Sciatic nerve (tissue), 2 donors: Measurements from ENCODE around the gene ABCC4. TPM values are rescaled to one million over a fixed set of nuclear protein-coding genes. Genes with fewer than 3 reads are reported as not detected.

Experiments used
- ATAC-seq: fragments of 200-7000 bp; cut with Tn5 transposase; one replicate; pipeline ENCODE4 v1.9.1; 2020; ENCODE audit warnings: mild to moderate bottlenecking, moderate library complexity
- DNase-seq: peaks from one replicate; pipeline ENCODE4 v3.0.0-alpha.2; 2020; ENCODE audit warnings: low spot score
- intact Hi-C: fragments of 100-400 bp; cut with DNase I; formaldehyde crosslinking; loops from one replicate; pipeline ENCODE4 v1.14.2; 2022
- total RNA-seq: library from RNA; stranded (reverse); fragmentation: NEBNext Ultra II Directional; extraction: Animal tissue kit (Norgen Biotek cat#: 25700); gene quantifications from one replicate; pipeline ENCODE4 v1.2.1, GENCODE V29; 2021
- donor health status: DM: no; HTN: no; CAD: no.
- donor health status: DM: no; HTN: no; CAD: no.

Gene ABCC4
- total RNA-seq, 1 donor from 2014 or later, result 12.0 TPM

DNA sequence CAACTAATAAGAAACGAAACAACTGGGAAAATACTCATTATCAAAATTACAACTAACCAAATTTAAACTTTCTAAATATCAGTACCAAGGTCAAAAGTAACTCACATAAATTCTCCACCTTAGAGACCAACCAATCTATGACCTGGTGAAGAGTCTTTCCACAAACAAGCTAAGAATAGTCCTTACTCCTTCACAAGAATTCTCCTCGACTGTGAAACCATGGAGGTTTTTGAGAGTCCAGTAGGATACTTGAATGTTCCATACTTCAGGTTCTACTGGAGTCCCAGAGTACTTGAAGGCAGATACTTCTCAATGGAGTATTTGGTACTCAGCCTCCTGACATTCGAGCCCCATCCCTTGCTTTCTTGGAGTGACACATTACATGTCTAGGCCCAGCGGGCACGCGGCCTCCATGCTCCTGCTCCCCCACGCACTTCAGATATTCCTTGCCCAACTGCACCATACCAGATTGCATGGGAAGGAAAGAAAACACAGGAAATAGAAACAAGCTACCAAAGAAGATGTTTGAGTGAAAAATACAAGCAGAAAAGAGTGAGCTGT is 63.9 kb downstream of the ABCC4 start:
- ATAC-seq, result no peak

DNA sequence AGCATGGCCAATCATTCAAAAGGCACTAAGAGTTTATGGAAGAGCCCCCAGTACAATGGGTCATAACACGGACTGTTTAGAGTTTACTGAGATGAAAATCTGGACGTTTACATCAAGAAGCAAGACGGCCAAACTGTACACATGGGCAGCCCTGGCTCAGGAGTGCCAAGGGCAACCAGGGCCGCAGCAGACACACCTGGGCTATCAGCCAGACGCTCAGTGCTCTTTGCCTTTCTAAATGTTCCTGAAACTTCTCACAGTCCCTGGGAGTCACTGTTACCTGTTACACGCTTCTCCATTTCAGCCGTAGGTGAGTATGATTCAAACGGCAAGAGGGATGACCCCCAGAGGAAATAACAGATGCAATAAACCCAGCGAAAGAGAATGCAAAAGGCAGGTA is 64.5 kb downstream of the ABCC4 start:
- ATAC-seq (no peak), DNase-seq (no peak)
- intact Hi-C loops, result no loop called here

More for the DNA sequence above, 63.9 kb downstream of the ABCC4 start:
- intact Hi-C loops, result no loop called here
- no peak for DNase-seq

DNA sequence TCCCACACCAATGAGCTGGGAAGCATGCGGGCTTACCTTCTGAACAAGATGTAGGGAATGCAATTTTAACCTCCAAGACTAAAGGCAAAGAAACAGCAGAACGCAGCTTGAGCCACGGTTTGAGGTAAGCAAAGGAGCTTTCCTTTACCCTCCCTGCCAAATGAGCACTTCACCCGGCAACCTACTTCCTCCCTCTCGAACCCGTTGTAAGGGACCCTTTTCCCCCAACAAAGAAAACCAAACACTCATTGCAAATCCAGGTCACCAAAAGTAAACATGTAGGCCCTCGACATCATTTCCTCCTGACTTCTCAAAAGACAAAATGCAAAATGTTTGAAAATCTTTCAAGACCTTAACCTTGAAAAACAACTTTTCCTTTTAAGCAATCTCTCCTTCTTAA is 65.3 kb downstream of the ABCC4 start:
- ATAC-seq, result no peak
- no peak for DNase-seq
- intact Hi-C loops, result no loop called here

DNA sequence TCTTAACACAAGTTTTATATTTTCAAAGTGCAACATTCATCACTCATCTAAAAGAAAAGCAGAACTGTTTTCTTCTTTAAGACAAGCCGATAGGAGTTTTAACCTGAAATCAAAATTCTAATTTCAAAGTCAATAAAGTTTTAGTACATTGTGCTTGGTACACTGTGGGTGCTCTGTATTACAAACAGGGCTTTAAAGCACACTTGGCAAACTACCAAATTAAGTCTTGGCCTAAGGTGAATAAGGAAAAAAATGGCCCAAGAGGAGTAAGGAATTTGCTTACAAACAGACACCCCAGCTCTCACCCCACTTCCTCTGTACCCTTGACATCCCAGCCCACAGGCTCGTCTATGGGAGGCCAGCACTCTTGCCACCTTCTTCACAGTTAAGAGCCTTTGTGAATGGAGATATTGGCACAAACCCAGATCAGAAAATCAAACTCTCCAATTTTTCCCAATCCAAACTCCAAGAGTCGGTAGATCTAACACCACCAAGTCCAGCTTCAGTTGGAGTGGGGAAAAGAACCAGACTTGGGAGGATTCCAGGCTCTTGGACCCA is 66.0 kb downstream of the ABCC4 start:
- ATAC-seq (no peak), DNase-seq (no peak)
- intact Hi-C loops, result no loop called here

DNA sequence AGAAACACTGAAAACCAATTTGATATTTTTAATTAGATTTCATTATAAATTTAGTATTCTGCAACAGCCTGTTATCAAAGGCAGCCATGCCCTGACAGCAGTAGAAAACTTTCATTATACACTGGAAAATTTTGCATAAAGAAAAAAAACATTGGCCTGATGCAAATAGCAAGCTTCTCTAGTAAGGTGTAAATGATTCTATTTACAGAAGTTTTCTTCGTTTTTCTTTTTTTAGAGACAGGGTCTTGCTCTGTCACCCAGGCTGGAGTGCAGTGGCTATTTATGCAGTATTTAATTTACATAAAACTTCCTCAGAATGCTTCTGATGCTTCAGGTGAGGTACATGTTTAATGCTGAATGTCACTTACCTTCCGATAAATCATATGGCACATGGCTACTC is 67.0 kb downstream of the ABCC4 start:
- no peak for DNase-seq
- intact Hi-C loops, result no loop called here
- ATAC-seq, result no peak

DNA sequence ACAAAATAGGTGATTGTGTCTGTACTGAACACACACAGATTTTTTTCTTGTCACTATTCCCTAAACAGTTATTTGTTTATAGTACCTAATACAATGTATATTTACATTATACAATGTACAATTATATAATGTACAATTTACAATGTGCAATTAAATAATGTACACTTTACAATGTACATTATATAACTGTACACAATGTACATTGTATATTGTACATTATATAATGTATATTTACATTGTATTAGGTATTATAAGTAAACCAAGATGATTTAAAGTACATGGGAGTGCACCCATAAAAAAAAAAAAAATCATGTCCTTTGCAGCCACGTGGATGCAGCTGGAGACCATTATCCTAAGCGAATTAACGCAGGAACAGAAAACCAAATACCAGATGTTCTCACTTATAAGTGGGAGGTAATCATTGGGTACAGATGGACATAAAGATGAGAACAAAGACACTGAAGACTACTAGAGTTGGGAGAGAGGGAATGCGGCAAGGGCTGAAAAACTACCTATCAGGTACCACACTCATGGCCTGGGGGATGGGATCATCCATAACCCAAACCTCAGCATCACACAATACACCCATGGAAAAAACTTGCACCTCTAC is 68.1 kb downstream of the ABCC4 start:
- DNase-seq (no peak), ATAC-seq (no peak)
- intact Hi-C loops, result no loop called here

DNA sequence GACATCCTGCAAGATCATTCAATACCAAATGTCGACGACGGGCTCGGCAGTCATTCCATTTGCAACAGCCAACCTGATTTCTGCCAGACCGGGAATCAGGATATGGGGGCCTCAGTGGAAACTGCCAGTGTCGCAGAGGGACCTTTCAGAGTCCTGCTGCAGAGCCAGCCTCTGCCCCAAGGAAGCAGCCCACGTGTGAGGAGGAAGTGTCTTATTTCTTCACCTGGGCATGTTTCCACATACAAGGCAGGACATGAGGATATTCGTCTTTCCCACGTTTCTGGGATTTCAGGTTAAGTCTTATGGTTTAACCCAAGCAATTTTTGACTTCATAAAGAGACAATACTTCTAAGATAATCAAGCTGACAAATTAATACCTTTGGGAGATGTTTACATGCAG is 69.9 kb downstream of the ABCC4 start:
- intact Hi-C loops, result no loop called here
- ATAC-seq (no peak), DNase-seq (no peak)

DNA sequence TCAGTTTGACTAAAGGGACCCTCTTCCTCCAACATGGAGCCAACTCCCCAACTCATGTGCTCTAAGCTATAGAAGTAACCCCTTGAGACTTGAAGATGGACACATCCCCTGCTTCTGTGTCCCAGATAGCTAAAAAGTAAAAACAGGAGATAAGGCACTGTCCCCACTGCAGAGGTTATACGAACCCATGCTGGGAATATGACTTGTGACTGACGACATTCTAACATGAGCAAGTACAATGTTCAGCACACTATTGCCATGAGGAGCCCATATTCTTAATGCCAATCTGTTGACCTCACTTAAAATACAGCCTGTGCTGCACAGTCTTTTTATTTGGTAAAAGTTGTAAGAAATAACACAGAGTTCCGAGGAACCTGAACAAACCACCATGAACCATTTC is 71.4 kb downstream of the ABCC4 start:
- ATAC-seq (no peak), DNase-seq (no peak)
- intact Hi-C loops, result no loop called here

DNA sequence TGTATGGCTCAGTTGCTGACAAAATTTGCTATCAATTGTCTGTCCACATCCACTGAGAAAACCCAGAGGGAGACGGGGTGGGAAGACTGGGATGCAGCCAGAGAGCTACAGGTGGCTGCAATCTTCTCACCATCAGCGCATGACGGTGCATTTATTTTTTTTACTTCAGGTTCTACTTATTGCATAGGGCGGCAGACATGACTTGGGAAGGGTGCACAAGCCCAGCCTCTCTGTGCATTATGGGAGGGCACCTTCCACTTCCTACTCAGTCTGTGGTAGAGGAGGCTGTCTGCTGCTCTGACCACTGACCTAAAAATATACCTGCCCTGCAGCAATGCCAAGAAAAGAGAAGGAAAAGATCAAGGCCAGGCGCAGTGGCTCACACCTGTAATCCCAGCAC is 73.1 kb downstream of the ABCC4 start:
- intact Hi-C loops, result no loop called here
- peak; percentile 42 for ATAC-seq

DNA sequence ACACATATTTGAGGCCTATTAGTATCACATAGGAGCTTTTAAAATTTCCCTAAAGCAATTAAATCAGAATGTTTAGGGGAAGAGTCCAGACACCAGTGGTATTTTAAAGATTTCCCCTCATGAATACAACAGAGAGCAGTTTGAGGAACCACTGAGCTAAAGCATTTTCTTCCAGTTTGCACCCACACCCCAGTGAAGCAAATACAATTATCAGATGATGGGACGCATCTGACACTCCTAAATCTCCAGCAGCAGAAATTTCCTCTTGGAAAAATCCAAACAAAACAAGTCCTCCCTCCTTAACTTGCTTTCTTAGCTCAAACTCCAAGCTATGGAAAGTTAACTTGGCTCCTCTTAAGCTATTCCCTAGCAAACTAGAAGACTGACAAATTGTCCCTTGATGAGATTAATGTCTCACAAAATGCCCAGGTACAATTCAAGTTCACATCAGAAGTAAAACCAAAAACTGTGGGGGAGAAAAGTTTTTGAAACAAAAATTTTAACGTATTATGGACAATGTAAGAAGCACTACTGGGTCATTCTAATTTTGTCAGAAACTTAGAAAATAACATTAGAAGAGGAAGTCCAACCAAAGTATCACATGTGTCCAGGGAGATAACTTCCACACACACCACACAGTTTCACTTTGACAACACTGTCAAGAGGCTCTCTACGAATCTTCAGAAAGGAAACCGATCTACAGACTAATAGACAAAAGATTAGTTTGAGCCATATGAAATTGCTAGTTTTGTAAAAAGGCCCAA is 74.1 kb downstream of the ABCC4 start:
- intact Hi-C loops, result no loop called here
- ATAC-seq (peak; percentile 74), DNase-seq (no peak)

More for the DNA sequence above, 73.1 kb downstream of the ABCC4 start:
- no peak for DNase-seq

DNA sequence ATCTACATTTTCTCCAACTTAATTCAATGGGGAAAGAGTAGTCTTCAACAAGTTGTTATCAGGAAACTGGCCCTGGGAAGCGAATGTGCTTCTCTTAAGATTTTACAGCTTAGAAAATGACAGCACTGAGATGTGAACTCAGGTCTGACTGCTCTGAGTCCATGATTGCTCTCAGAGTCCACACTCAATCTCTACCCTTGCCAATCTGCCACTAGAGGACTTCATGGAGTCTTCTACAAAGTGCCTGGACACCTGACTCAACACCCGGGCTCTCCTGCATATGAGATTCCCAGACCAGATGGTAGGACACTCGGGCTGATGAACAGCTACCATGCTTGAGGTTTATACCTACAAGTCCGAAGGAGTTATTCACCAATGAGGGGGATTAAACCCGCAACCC is 74.8 kb downstream of the ABCC4 start:
- intact Hi-C loops, result no loop called here
- DNase-seq (no peak), ATAC-seq (no peak)

DNA sequence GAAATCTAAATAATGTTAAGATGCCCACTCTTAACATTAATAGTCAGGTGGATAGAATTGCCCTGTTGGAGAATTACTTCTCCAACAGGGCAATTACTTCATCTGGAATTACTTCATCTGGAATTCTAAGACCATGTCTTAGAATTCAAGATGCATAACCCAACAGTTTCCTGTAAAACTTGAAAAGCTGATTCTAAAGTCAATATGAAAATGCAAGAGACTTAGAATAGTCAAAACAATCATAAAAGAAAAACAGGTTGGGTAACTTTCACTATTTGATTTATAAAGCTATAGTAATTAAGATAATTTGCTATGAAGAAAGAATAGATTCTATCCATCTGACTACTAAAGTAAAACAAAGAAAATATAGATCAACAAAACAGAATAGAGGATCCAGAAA is 75.2 kb downstream of the ABCC4 start:
- DNase-seq, result no peak
- intact Hi-C loops, result no loop called here

DNA sequence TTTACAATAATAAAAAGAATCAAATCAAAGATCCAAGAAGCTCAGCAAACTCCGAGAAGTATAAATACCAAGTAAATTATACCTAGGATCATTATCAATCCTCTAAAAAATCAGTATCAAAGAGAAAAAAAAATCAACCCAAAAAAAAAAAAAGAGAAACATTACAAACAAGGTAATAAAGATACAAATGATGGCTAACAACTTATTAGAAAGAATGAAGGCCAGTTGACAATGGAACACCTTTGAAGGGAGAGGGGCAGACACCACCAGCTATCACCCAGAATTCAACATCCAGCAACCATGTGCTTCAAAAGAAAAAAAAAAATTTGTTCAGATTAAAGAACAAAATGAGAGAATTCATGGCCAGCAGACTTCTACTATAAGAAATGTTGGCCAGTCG is 77.2 kb downstream of the ABCC4 start:
- ATAC-seq, result no peak
- intact Hi-C loops, result no loop called here
- no peak for DNase-seq

More for the DNA sequence above, 75.2 kb downstream of the ABCC4 start:
- no peak for ATAC-seq

DNA sequence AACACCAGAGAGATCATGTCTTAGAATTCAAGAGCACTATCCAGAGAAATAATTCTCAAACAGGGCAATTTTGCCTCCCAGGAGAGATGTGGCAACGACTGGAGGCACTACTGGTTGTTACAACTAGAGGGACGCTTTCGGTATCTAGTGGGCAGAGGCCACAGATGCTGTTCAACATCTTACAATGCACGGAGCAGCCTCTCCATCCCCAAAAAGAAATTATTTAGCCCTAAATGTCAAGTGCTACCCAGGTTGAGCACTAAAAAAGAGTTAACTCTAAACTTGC is 78.6 kb downstream of the ABCC4 start:
- intact Hi-C loops, result no loop called here
- no peak for DNase-seq

DNA sequence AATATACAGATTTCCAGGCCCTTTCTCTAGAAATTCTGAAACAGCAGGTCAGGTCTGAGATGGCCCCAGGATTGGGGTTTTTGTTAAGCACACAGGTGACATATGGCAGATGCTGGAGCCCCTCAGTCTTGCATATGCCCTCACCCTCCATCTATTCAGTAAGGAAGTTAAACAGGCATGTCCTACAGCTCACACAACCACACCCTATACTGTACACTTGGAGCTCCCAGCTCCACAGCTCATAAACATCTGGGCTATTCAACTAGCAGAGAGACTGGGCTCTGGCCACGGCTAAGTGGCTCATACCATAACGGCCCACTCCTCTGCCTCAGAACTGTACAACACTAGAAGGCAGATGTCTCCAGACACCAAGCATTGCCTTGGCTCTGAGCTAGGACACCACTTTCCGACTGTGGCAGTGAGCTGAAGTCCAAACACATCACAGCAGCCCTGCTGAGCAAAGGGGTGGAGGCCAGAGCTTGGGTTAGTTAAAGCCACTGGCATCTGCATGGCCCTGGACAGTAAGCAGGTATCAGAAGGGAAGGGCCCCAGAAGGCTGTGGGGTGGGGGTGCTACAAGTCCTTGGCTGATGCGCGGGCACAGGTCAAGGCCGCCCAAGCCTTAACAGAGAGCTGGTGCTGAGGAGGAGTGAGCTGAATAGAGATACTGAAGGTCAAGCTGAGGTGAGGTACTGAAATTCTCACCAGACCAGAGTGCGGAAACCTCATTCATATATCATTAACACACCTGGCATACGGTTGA is 79.1 kb downstream of the ABCC4 start:
- intact Hi-C loops, result no loop called here
- DNase-seq (no peak), ATAC-seq (no peak)

More for the DNA sequence above, 78.6 kb downstream of the ABCC4 start:
- ATAC-seq, result no peak

DNA sequence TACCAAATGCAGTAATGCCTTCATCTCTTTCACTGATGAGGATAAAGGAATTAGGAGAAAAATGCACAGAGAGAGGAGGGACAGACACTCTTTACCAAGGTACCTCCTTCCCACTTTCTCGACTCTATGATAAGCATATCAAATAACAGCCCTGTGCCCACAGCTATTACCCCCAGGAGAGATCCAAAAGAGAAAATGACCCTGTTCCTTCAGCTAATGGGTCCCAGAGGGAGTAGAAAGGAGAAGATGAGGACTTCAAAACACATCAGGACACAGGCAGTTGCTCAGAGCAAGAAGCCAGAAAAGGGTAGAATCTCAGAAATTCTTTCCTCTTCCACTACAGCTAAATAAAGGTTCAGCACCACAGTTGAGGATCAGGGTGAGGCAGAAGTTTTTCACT is 80.6 kb downstream of the ABCC4 start:
- ATAC-seq (no peak), DNase-seq (no peak)
- intact Hi-C loops, result no loop called here

DNA sequence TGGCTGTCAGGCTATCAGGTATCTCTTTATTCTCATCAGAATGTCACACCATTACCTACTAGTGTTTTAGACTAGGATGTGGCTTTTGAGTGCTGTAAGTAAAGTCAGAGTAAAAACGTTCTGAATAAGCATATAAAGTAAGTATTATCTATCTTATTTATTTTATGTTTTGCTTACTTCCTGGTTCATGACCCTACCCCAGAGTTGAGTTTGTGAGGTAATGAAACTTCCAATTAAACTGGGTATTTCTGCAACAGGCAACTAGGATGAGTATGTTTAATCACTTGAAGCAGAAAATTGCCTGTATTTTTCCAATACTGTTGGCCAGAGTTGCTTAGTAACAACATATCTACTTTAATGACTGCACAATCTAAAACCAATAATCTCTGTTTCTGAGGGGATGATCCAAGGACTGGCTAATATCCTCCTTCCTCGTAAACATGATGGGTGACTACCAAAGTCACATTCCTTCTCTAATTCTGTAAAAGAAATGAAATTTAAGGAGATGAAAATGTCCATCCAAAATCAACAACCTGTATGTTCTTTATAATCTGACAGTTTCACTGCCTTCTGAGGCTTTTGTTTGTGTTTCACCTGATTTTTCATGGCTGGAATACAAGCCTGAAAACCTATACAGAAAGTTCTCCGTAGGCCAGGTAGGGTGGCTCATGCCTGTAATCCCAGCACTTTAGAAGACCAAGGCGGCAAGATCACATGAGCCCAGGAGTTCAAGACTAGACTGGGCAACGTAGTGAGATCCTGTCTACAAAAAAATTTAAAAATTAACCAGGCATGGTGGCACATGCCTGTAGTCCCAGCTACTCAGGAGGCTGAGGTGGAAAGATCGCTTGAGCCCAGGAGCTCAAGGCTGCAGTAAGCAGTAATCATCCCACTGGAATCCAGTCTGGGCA is 83.1 kb downstream of the ABCC4 start:
- intact Hi-C loops, result no loop called here
- ATAC-seq (no peak), DNase-seq (no peak)

DNA sequence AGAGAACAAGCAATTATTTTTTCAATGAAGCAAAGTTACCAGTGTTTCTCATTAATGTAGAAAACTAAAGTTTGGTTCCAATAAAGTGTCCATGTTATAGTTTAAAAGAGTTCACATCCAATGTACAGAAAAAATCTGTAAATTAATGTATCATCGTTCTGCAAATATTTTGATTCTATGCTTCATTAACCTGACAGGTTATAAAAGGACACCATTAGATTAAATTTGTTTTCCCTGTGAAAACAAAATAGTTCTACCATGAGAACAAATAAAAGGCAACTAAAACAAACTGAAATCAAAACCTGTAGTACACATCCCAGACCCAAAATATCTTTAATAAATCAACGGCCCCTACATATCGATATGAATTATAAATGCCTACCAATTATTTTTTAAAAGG is 85.1 kb downstream of the ABCC4 start:
- DNase-seq, result no peak
- intact Hi-C loops, result no loop called here

More for the DNA sequence above, 85.1 kb downstream of the ABCC4 start:
- ATAC-seq, result no peak
